ENCODE results near the gene DPH7.
A peak's percentile ranks its signal among the peaks of the same experiment; 100 is the strongest.
"Not testable (repeated sequence)": the region's sequence is repeated elsewhere in the genome, so short reads cannot be mapped to it uniquely, and the experiment has no call there.

DPH7 gene

GRCh38 chr9:137606005-137606621 is 27.4 kb upstream of the DPH7 start:
- DNase-seq (ENCODE audit: low read depth): no peak

DNA sequence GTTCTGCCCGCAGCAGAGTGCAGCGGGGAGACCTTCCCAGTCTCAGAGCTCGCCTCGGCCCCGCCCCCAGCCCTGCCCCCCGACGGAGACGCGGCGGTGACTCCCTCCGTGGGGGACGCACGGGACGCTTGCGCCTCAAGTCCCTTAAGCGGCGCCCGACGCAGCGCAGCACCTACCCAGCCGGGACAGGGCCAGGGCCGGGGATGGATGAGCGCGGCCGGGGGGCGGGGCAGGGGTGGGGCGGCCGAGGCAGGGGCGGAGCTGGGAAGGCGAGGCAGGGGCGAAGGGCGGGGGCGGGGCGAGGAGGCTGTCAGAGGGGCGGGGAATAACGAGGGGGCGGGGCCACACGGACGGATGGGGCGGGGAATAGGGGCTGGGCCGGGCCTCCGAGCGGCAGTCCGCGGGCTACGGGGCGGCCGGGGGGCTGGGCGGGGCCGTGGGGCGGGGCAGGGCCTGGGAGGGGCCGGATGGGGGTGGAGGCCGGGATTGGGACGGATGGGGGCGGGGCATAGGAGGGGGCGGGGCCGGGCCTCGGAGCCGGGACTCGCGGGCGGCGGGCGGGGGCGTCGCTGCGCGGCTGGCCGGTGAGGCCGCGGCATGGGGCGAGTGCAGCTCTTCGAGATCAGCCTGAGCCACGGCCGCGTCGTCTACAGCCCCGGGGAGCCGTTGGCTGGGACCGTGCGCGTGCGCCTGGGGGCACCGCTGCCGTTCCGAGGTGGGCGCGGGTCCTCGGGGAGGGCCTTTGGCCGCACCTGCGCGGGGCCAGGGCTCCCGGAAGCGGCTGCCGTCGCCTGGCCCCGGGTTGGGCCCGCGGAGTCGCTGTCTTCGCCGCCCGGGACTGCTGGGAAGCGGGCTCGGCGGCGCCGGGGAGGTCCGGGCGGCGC is 26.6 kb upstream of the DPH7 start, which contains the start of gene ARRDC1:
Gene ARRDC1 (plus strand): TSS at position 566 of the 884 bp plus-strand sequence. CDS start 32 bp downstream, at position 598.
- DNase-seq (ENCODE audit: low read depth): peak; percentile 54

DNA sequence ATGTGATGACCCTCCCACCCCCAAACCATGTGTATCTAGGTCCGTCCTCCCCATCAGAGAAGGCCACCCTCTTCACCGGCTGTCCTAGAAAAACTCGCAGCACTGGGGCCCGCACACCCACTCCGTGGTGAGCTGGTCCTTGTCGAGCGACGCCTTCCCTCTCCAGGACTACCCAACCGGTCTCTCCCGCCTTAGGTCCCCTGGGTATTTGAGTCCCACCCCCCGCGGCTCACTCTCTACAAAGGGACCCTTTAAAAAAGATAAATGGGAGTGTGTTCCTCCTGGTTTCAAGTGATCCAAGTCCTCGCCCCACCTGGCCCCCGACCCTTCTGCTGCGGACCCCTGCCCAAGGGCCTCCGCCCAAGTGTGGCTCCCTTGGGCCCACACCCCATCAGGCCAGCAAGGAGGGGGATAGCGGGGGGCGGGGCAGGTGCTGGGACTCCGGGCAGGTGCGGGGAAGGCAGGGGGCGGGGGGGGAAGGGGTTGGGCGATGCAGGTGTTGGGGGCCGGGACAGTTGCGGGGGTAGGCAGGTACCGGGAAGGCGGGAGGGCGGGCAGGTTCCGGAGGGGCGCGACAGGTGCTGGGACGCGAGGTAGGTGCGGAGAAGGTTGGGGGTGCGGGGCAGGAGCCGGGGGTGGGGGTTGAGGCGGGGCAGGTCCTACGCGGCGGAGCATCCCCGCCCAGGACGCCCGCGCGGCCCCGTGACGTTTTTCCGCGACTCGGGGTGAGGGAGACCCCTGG is 25.8 kb upstream of the DPH7 start:
- no peak for DNase-seq (ENCODE audit: low read depth)

GRCh38 chr9:137603879-137604278 is 25.2 kb upstream of the DPH7 start:
- no peak for DNase-seq (ENCODE audit: low read depth)

DNA sequence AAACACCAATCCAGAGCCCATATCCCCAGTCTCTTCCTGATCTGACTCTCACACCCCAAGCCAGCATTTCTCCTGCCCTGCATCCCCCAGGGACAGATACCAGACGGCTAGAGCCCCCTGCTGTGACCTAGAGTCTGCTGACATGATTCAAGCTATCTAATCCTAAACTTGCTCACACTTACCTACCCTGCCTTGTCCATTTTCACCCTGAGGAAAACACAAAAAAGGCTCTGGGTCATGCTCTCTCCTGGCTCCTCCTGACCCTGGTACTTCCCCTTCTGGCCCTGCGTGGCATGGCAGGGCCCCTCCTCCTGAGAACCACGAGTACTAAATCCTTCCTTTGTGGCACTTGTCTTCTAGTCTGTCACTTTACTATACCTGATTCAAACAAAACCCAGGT is 23.9 kb upstream of the DPH7 start:
- no peak for DNase-seq (ENCODE audit: low read depth)

DNA sequence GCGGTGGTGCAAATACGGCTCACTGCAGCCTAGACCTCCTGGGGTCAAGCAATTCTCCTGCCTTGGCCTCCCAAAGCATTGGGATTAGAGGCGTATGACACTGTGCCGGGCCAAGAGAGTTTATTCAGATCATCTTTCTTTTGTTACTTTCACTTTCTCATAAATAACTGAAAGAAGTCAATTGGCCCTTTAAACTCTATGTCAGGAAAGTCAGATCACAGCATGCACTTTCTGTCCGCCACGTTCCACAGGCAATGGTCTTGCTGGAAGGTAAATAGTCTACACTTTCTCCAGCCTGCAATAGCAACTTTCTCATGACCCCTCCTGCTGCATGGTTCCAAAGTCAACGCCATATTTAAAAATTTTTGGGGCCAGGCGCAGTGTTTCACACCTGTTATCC is 20.2 kb upstream of the DPH7 start:
- no peak for DNase-seq (ENCODE audit: low read depth)

GRCh38 chr9:137596577-137596976 is 17.9 kb upstream of the DPH7 start:
- DNase-seq (ENCODE audit: low read depth): not testable (repeated sequence)

GRCh38 chr9:137593176-137593575 is 14.5 kb upstream of the DPH7 start:
- no peak for DNase-seq (ENCODE audit: low read depth)

DNA sequence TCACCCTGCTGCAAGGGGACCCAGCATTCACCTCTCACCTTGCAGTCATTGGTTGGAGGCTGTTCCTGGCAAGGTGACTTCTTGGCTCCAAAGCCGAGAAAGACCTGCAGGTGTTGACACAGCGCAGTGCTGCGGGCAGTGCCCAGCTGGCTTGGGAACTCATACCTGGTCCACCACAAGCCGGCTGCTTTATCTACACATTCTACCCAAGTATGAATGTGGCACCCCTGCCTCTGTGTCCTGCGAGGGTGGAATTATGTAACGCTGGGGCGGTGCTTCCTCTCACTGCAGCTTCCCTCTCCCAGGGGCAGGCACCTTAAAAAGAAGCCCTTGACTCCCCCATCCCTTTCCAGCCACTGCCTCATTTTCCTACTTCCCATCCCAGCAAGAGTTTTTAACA is 14.0 kb upstream of the DPH7 start:
- no peak for DNase-seq (ENCODE audit: low read depth)

GRCh38 chr9:137590469-137591383 is 12.0 kb upstream of the DPH7 start, which contains the start of gene ZMYND19:
Gene ZMYND19 (minus strand): TSS chr9:137590512. CDS start chr9:137590263, 249 bp downstream.
- no peak for DNase-seq (ENCODE audit: low read depth)

- no peak for DNase-seq (ENCODE audit: low read depth)
Observed at GRCh38 chr9:137590123-137590468, 11.4 kb upstream of the DPH7 start.

- no peak for DNase-seq (ENCODE audit: low read depth)
Observed at GRCh38 chr9:137589441-137590122, 10.9 kb upstream of the DPH7 start.

DNA sequence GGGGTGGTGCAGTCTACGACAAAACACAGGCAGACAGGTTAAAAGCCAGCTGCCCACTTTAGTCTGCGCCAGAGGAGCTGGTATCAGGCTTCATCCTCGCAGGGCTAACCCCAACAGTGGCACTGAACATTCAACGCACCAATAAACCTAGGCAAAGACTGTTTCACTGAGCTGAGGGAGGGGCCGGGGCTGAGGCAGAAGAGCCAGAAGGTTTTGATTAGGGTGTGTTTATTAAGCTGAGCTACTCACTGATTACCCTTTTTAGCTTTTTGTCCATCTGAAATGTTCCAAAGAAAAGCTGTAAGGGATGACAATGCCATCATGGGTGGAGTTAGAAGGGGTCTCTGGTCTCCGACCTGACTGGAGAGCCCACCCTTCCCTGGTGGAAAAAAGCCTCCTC is 10.2 kb upstream of the DPH7 start:
- DNase-seq (ENCODE audit: low read depth): no peak

- no peak for DNase-seq (ENCODE audit: low read depth)
Observed at GRCh38 chr9:137588311-137588710, 9.6 kb upstream of the DPH7 start.

GRCh38 chr9:137586854-137587253 is 8.1 kb upstream of the DPH7 start:
- DNase-seq (ENCODE audit: low read depth): no peak

- no peak for DNase-seq (ENCODE audit: low read depth)
Observed at GRCh38 chr9:137583957-137584356, 5.2 kb upstream of the DPH7 start.

- no peak for DNase-seq (ENCODE audit: low read depth)
Observed at GRCh38 chr9:137583347-137583746, 4.6 kb upstream of the DPH7 start.

DNA sequence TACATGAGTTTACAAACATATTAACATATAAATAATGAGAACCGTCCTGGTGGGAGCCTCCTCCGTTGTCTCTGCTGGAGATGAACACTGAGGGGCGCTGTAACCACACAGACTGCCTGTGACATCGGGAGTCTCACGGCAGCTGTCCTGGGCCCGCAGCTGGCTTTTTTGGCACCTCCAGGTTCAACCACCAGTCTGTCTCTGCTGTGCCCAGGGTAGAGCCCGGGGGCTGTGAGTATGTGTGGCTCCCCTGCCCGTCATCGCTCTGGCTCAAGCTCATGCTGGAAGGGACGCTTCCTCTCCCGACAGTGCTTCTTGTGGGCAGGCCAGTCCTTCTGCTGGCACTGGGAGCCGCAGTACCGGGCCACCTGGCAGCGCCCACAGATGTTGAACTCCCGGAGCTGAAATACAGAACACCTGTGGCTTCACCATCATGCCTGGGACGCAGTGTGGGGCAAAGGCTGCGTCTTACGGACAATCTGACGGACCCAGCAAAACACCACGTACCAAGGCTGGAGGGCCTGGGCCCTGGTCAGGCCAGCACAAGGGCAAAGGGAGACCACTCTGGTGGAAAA is 3.6 kb upstream of the DPH7 start:
- DNase-seq (ENCODE audit: low read depth): no peak

DNA sequence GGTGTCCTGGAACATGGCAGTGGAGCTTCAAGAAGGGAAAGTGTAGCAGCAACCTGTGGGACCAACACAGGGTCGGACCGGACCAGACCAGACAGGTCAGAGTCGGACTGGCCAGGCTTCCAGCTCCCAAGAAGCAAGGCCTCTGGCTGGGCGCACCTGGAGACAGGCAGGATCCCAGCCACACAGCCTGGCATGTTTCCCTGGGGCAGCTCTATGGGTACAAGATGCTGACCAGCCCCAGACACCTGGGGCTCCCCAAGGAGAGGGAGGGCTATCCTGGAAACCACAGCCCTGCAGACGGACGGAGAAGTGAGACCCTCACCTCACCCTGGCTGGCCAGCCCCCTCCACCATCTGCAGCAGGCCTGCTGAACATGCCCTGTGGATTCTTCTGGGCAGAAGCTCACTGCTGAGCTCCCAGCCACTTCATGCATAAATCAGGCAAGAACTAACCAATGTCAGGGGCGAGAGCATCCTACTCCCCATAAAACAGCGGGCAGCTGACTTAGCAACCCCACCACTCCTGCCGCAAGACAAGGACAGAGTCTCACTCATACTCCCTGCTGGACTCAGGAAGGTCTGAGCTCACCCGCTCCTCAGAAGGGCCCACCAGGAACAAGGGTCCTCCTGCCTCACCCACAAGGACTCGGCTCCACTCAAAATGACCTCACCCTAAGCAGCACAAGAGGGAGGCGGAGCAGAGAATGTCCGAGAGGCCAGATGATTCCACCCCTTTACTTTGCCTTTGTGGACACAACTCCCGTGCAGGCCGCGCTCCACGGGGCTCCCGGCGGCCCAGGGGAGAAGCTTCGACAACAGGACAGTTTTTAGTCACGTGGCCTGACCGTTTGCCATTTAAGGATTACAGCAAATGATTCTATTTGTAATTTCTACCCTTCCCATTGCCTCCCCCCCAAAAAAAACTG is 2.9 kb upstream of the DPH7 start:
- no peak for DNase-seq (ENCODE audit: low read depth)

DNA sequence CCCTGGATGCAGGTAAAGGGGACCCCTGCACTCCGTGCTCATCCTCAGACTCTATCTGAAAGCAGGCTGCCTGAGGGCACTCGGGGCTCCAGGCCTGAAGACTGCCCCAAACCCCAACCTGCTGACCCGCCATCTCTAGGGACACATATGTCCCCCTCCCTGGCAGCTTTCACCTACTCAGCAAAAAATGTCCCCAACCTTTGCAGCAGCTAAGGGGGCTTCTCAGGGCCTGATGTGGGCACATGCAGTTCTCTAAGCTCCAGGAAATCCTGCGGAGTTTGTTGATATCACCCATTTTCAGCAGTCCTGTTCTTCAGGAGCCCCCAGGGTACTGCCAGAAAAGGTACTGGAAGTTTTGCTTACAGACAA is 2.2 kb upstream of the DPH7 start:
- DNase-seq (ENCODE audit: low read depth): no peak

Measured in HS-27A (cell line).